Measurements from ENCODE around the gene STMN1. TPM values are rescaled to one million over a fixed set of nuclear protein-coding genes. Genes with fewer than 3 reads are reported as not detected.

Gene STMN1
- total RNA-seq, 2 experiments from 2014 or later: 487 to 493 TPM

- CTCF ChIA-PET: interaction anchor here (0.7 to 6.9 kb wide), 3 partner anchors 14 to 89 kb away, joined by 3 to 67 read pairs (median 4); partner anchors contain the start of gene PAFAH2
- POLR2A ChIA-PET: interaction anchor here (1.9 to 15.7 kb wide), 2 partner anchors 10 to 89 kb away, joined by 5 to 160 read pairs; partner anchors contain the start of gene PAFAH2
- no peaks in the 10 kb centered on the region for H3K27me3 Mint-ChIP-seq
Observed at GRCh38 chr1:25909040-25909439, 2.8 kb upstream of the STMN1 start.

GRCh38 chr1:25908161-25908560 is 1.9 kb upstream of the STMN1 start:
- H3K27ac Mint-ChIP-seq: no peak overlapping the region
- H3K4me1 Mint-ChIP-seq (ENCODE audit: low read depth): peaks cover 15% of the 10 kb centered on the region
- H3K9me3 Mint-ChIP-seq: no peaks in the 10 kb centered on the region
- TF ChIP-seq CTCF (IDR thresholded peaks at IDR 0.05): no peak
- ATAC-seq (no peak), DNase-seq (no peak)
- peaks cover 20% of the 10 kb centered on the region for H3K36me3 Mint-ChIP-seq (ENCODE audit: low read depth)
- ChIA-PET CTCF (interaction anchor here (1.3 to 6.9 kb wide), 2 partner anchors 13 to 89 kb away, joined by 4 to 67 read pairs; partner anchors contain the start of gene PAFAH2), POLR2A (interaction anchor here (1.9 to 15.7 kb wide), 3 partner anchors 9 to 90 kb away, joined by 5 to 160 read pairs (median 10); partner anchors contain the start of gene PAFAH2)
- intact Hi-C loops (cut with micrococcal nuclease): no loop called here
- no peak overlapping the region for H3K4me3 Mint-ChIP-seq
- no peaks in the 10 kb centered on the region for H3K27me3 Mint-ChIP-seq

More at GRCh38 chr1:25909040-25909439, 2.8 kb upstream of the STMN1 start:
- DNase-seq: no peak
- TF ChIP-seq CTCF (IDR thresholded peaks at IDR 0.05): no peak
- H3K36me3 Mint-ChIP-seq (ENCODE audit: low read depth): peaks cover 13% of the 10 kb centered on the region
- intact Hi-C loops (cut with micrococcal nuclease): no loop called here
- H3K9me3 Mint-ChIP-seq: no peaks in the 10 kb centered on the region
- H3K27ac Mint-ChIP-seq: no peak overlapping the region
- H3K4me1 Mint-ChIP-seq (ENCODE audit: low read depth): peaks cover 8% of the 10 kb centered on the region
- ATAC-seq: no peak
- H3K4me3 Mint-ChIP-seq: no peak overlapping the region

- no peak overlapping the region for H3K27ac Mint-ChIP-seq
- no peaks in the 10 kb centered on the region for H3K9me3 Mint-ChIP-seq
- POLR2A ChIA-PET: interaction anchor here (1.0 to 15.7 kb wide), 6 partner anchors 9 to 90 kb away, joined by 3 to 160 read pairs (median 20); partner anchors contain the start of gene PAFAH2
- H3K4me1 Mint-ChIP-seq (ENCODE audit: low read depth): peaks cover 19% of the 10 kb centered on the region
- DNase-seq: no peak
- no peaks in the 10 kb centered on the region for H3K27me3 Mint-ChIP-seq
- peaks cover 24% of the 10 kb centered on the region for H3K36me3 Mint-ChIP-seq (ENCODE audit: low read depth)
- ATAC-seq: no peak
- no peak overlapping the region for H3K4me3 Mint-ChIP-seq
- CTCF ChIA-PET: interaction anchor here (6.9 kb wide), 1 partner anchor 12 kb away, joined by 67 read pairs; no protein-coding TSS in a partner anchor
- intact Hi-C loops (cut with micrococcal nuclease): no loop called here
- TF ChIP-seq CTCF (IDR thresholded peaks at IDR 0.05): no peak
Observed at GRCh38 chr1:25907601-25908000, 1.4 kb upstream of the STMN1 start.

GRCh38 chr1:25906644-25907300 is 553 bp upstream of the STMN1 start:
- ChIA-PET POLR2A (interaction anchor here (0.6 to 15.7 kb wide), 10 partner anchors 11 to 378 kb away, joined by 3 to 160 read pairs (median 3); partner anchors contain the start of genes AUNIP and PAFAH2), CTCF (interaction anchor here (0.6 to 6.9 kb wide), 2 partner anchors 11 to 83 kb away, joined by 4 to 67 read pairs; no protein-coding TSS in a partner anchor)
- Mint-ChIP-seq H3K36me3 (ENCODE audit: low read depth) (peaks cover 30% of the 10 kb centered on the region), H3K27me3 (no peaks in the 10 kb centered on the region), H3K27ac (peak overlapping the region; percentile 67), H3K9me3 (no peaks in the 10 kb centered on the region), H3K4me1 (ENCODE audit: low read depth) (peaks cover 22% of the 10 kb centered on the region), H3K4me3 (peak overlapping the region; percentile 93)
- DNase-seq (peak; percentile 44), ATAC-seq (no peak)
- no peak for TF ChIP-seq CTCF (IDR thresholded peaks at IDR 0.05)
- intact Hi-C loops (cut with micrococcal nuclease): no loop called here

Data from activated CD8-positive, alpha-beta T cell treated with anti-CD3 and anti-CD28 coated beads for 36 hours (primary cell).